Neuronal stem cell (in vitro differentiated cells): Measurements from ENCODE around the gene SCAMP1.

ENCODE experiments used
- DNase-seq: peaks from one replicate; pipeline ENCODE4 v3.0.0-alpha.2; 2013; ENCODE audit warnings: low spot score
- H2AFZ ChIP-seq: one replicate; pipeline ENCODE4 v1.6.1; 2013; ENCODE audit warnings: mild to moderate bottlenecking, low read length, inconsistent platforms
- H2AK5ac ChIP-seq: 2 replicates; pipeline ENCODE4 v1.6.1; 2013; ENCODE audit warnings: low read depth, mild to moderate bottlenecking, inconsistent platforms, low read length, moderate library complexity, mixed read lengths
- H2BK120ac ChIP-seq: 2 replicates; pipeline ENCODE4 v1.6.1; 2013; ENCODE audit warnings: low read depth, mild to moderate bottlenecking, inconsistent platforms, low read length, moderate library complexity, mixed read lengths
- H2BK12ac ChIP-seq: one replicate; pipeline ENCODE4 v1.6.1; 2013; ENCODE audit warnings: low read length, inconsistent platforms
- H2BK15ac ChIP-seq: 2 replicates; pipeline ENCODE4 v1.6.1; 2013; ENCODE audit warnings: mild to moderate bottlenecking, low read length, inconsistent platforms, mixed read lengths
- H2BK5ac ChIP-seq: one replicate; pipeline ENCODE4 v1.6.1; 2013; ENCODE audit warnings: inconsistent platforms, mild to moderate bottlenecking, low read length, moderate library complexity
- H3K14ac ChIP-seq: one replicate; pipeline ENCODE4 v1.6.1; 2013; ENCODE audit warnings: low read length, inconsistent platforms
- H3K18ac ChIP-seq: 2 replicates; pipeline ENCODE4 v1.6.1; 2013; ENCODE audit warnings: low read length, inconsistent platforms
- H3K23ac ChIP-seq: 2 replicates; pipeline ENCODE4 v1.6.1; 2013; ENCODE audit warnings: low read depth, mild to moderate bottlenecking, mixed read lengths, low read length, inconsistent platforms; ENCODE audit not compliant: poor library complexity
- H3K27ac ChIP-seq: replicated peaks from 3 replicates; pipeline ENCODE4 v1.5.1; 2013; ENCODE audit warnings: low read length, inconsistent platforms
- H3K27me3 ChIP-seq, 3 experiments: 2 replicates each; pipeline ENCODE4 v1.6.1; 2013; ENCODE audit warnings: low read length in 3 of 3, mild to moderate bottlenecking in 2 of 3, inconsistent platforms in 1 of 3, low read depth in 1 of 3, mixed read lengths in 1 of 3, moderate library complexity in 1 of 3; ENCODE audit not compliant: control insufficient read depth in 3 of 3, insufficient read depth in 3 of 3
- H3K36me3 ChIP-seq, 2 donors: replicated peaks in 1 of 2; 2 replicates each; pipeline ENCODE4 v1.6.1; 2013; ENCODE audit warnings: low read length in 2 of 2; ENCODE audit not compliant: control insufficient read depth in 2 of 2, insufficient read depth in 2 of 2
- H3K4ac ChIP-seq: 2 replicates; pipeline ENCODE4 v1.6.1; 2013; ENCODE audit warnings: inconsistent platforms, mild to moderate bottlenecking, low read length, moderate library complexity
- H3K4me1 ChIP-seq, 2 donors: 1 replicate in 1 of 2; 2 replicates in 1 of 2; pipeline ENCODE4 v1.6.1; 2013; ENCODE audit warnings: low read length in 2 of 2, low read depth in 1 of 2; ENCODE audit not compliant: control insufficient read depth in 2 of 2, insufficient read depth in 1 of 2
- H3K4me2 ChIP-seq: one replicate; pipeline ENCODE4 v1.6.1; 2013; ENCODE audit warnings: mild to moderate bottlenecking, low read length, inconsistent platforms; ENCODE audit not compliant: insufficient read depth, poor library complexity, severe bottlenecking
- H3K4me3 ChIP-seq, 2 donors: 2 replicates each; pipeline ENCODE4 v1.5.1; 2013; ENCODE audit warnings: low read length in 2 of 2, mild to moderate bottlenecking in 2 of 2, inconsistent platforms in 1 of 2, moderate library complexity in 1 of 2
- H3K79me1 ChIP-seq: one replicate; pipeline ENCODE4 v1.6.1; 2013; ENCODE audit warnings: low read depth, mild to moderate bottlenecking, inconsistent platforms, low read length, moderate library complexity
- H3K9ac ChIP-seq: one replicate; pipeline ENCODE4 v1.6.1; 2013; ENCODE audit warnings: mild to moderate bottlenecking, low read depth, low read length, inconsistent platforms; ENCODE audit not compliant: poor library complexity
- H3K9me3 ChIP-seq, 2 donors: replicated peaks in 1 of 2; 2 replicates each; pipeline versions ENCODE3 to v1.6.1; 2013; ENCODE audit warnings: low read length in 2 of 2, mild to moderate bottlenecking in 2 of 2, inconsistent platforms in 1 of 2, low read depth in 1 of 2, mixed read lengths in 1 of 2, moderate library complexity in 1 of 2; ENCODE audit not compliant: control insufficient read depth in 2 of 2, insufficient read depth in 1 of 2
- H4K8ac ChIP-seq: one replicate; pipeline ENCODE4 v1.6.1; 2013; ENCODE audit warnings: low read depth, mild to moderate bottlenecking, inconsistent platforms, low read length, moderate library complexity
- H4K91ac ChIP-seq: one replicate; pipeline ENCODE4 v1.6.1; 2013; ENCODE audit warnings: low read length, low read depth, mild to moderate bottlenecking, inconsistent platforms; ENCODE audit not compliant: poor library complexity
- WGBS, 2 donors: extraction: QIAGEN DNeasy Blood & Tissue Kit; methylation state at CpG; one replicate each; pipeline ENCODE4 v1.1.7; 2013; ENCODE audit warnings: missing lambda C conversion rate in 2 of 2, mixed read lengths in 1 of 2; ENCODE audit not compliant: insufficient read length in 2 of 2, insufficient replicate concordance in 1 of 2; ENCODE audit errors: extremely low coverage in 2 of 2; 5-methylcytosine and 5-hydroxymethylcytosine counted together

Gene SCAMP1

GRCh38 chr5:78511121-78511906 is 150.9 kb downstream of the SCAMP1 start:
- Histone ChIP-seq H3K4me1 (peaks cover 6 to 32% of the 10 kb centered on the region in 2 donors), H3K4ac (no peak overlapping the region), H2AFZ (no peak overlapping the region), H3K79me1 (peaks cover 1% of the 10 kb centered on the region), H2BK120ac (no peak overlapping the region), H3K27me3 (no peaks in the 10 kb centered on the region), H3K18ac (peak overlapping the region; percentile 20), H3K4me2 (no peak overlapping the region), H4K8ac (no peak overlapping the region), H3K9ac (no peak overlapping the region), H3K27ac (no peak overlapping the region), H3K36me3 (no peaks in the 10 kb centered on the region), H4K91ac (no peak overlapping the region), H2BK12ac (no peak overlapping the region), H3K4me3 (no peak overlapping the region), H3K23ac (no peak overlapping the region), H2BK15ac (peak overlapping the region; percentile 6), H3K9me3 (peaks cover 2% of the 10 kb centered on the region in 2 donors), H3K14ac (no peak overlapping the region), H2BK5ac (no peak overlapping the region), H2AK5ac (no peak overlapping the region)
- WGBS, 2 donors = no CpG with 5 or more reads among the region's 10 CpGs
- DNase-seq = no peak

DNA sequence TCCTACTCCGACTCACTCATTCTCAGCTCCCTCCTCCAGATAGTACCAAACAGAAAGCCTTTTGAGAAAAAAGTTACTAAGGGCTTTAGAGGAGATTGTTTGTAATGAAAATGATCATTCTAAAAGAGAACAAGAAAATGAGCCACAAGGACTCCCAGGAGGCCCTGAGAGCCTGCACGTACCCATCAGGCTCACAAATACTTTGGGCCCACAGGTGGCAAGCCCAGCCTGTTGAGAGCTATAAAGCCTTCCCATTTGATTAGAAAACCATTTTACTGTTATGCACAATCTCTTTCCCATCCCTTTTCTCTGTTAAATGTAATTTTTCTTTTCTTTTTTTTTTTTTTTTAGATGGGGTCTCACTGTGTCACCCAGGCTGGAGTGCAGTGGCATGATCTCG is 152.0 kb downstream of the SCAMP1 start:
- no peak overlapping the region for H4K8ac ChIP-seq
- no peak overlapping the region for H3K9ac ChIP-seq
- peaks cover 2% of the 10 kb centered on the region in 2 donors for H3K9me3 ChIP-seq
- no peak overlapping the region for H2BK15ac ChIP-seq
- no peak for DNase-seq
- no peak overlapping the region for H2AFZ ChIP-seq
- no peak overlapping the region for H3K18ac ChIP-seq
- no peak overlapping the region for H3K14ac ChIP-seq
- H3K4me3 ChIP-seq = no peak overlapping the region
- H3K27me3 ChIP-seq = no peaks in the 10 kb centered on the region
- no peak overlapping the region for H4K91ac ChIP-seq
- no peak overlapping the region for H2BK5ac ChIP-seq
- H2AK5ac ChIP-seq = no peak overlapping the region
- peaks cover 0 to 30% of the 10 kb centered on the region in 2 donors for H3K4me1 ChIP-seq
- H2BK120ac ChIP-seq = no peak overlapping the region
- no peak overlapping the region for H3K4ac ChIP-seq
- no peak overlapping the region for H3K27ac ChIP-seq
- no CpG with 5 or more reads among the region's 3 CpGs for WGBS, 2 donors
- no peak overlapping the region for H3K4me2 ChIP-seq
- no peak overlapping the region for H2BK12ac ChIP-seq
- H3K36me3 ChIP-seq = no peaks in the 10 kb centered on the region
- H3K79me1 ChIP-seq = peaks cover under 1% of the 10 kb centered on the region
- H3K23ac ChIP-seq = no peak overlapping the region

- H3K23ac ChIP-seq = no peak overlapping the region
- no peak overlapping the region for H3K4me3 ChIP-seq
- H3K4ac ChIP-seq = no peak overlapping the region
- no peaks in the 10 kb centered on the region for H3K79me1 ChIP-seq
- H2BK120ac ChIP-seq = no peak overlapping the region
- H3K9me3 ChIP-seq = peaks cover 2% of the 10 kb centered on the region in 2 donors
- no peak overlapping the region for H2AFZ ChIP-seq
- H2BK5ac ChIP-seq = no peak overlapping the region
- no CpG with 5 or more reads among the region's 6 CpGs for WGBS, 2 donors
- no peak overlapping the region for H3K9ac ChIP-seq
- no peaks in the 10 kb centered on the region for H3K36me3 ChIP-seq
- H3K4me2 ChIP-seq = no peak overlapping the region
- no peaks in the 10 kb centered on the region for H3K27me3 ChIP-seq
- H2AK5ac ChIP-seq = no peak overlapping the region
- no peak overlapping the region for H3K18ac ChIP-seq
- peaks cover 3 to 29% of the 10 kb centered on the region in 2 donors for H3K4me1 ChIP-seq
- no peak for DNase-seq
- H2BK12ac ChIP-seq = no peak overlapping the region
- H4K91ac ChIP-seq = no peak overlapping the region
- no peak overlapping the region for H3K14ac ChIP-seq
- no peak overlapping the region for H4K8ac ChIP-seq
- no peak overlapping the region for H3K27ac ChIP-seq
- no peak overlapping the region for H2BK15ac ChIP-seq
These were observed 153.0 kb downstream of the SCAMP1 start for GRCh38 chr5:78513441-78513840.

- Histone ChIP-seq H3K9ac (no peak overlapping the region), H3K9me3 (peaks cover 2% of the 10 kb centered on the region in 2 donors), H2BK5ac (no peak overlapping the region), H3K18ac (no peak overlapping the region), H3K4me3 (no peak overlapping the region), H3K27me3 (no peaks in the 10 kb centered on the region), H3K14ac (no peak overlapping the region), H3K27ac (no peak overlapping the region), H3K36me3 (no peaks in the 10 kb centered on the region), H3K23ac (no peak overlapping the region), H2AFZ (no peak overlapping the region), H4K8ac (no peak overlapping the region), H2AK5ac (no peak overlapping the region), H3K79me1 (no peaks in the 10 kb centered on the region), H3K4ac (no peak overlapping the region), H3K4me2 (no peak overlapping the region), H2BK12ac (no peak overlapping the region), H4K91ac (no peak overlapping the region), H2BK120ac (no peak overlapping the region), H2BK15ac (no peak overlapping the region), H3K4me1 (peaks cover 6 to 23% of the 10 kb centered on the region in 2 donors)
- no CpG with 5 or more reads among the region's 8 CpGs for WGBS, 2 donors
- DNase-seq = no peak
These were observed 154.3 kb downstream of the SCAMP1 start for GRCh38 chr5:78514427-78515330.
